Stimulated activated CD8-positive, alpha-beta memory T cell treated with anti-CD3 and anti-CD28 coated beads, Interleukin-2, amount 100 ng/mL, for 1 hour (primary cell): ENCODE data around the gene DIAPH2.
"Not testable (repeated sequence)": the region's sequence is repeated elsewhere in the genome, so short reads cannot be mapped to it uniquely, and the experiment has no call there.

Experiments used
- DNase-seq, 2 donors: peaks; one replicate each; pipeline ENCODE4 v3.0.0-alpha.2; 2020; ENCODE audit warnings: low read depth in 2 of 2

The DIAPH2 gene

GRCh38 chrX:97380200-97380599, 695.6 kb downstream of the DIAPH2 start:
- no peak for DNase-seq

- DNase-seq = no peak
Observed at GRCh38 chrX:97384685-97385084, 700.0 kb downstream of the DIAPH2 start.

GRCh38 chrX:97387004-97387403, 702.4 kb downstream of the DIAPH2 start:
- no peak for DNase-seq

GRCh38 chrX:97389761-97390192, 705.1 kb downstream of the DIAPH2 start:
- no peak for DNase-seq

GRCh38 chrX:97397371-97397770, 712.7 kb downstream of the DIAPH2 start:
- DNase-seq = no peak

- DNase-seq = no peak
Observed at GRCh38 chrX:97398030-97398551, 713.4 kb downstream of the DIAPH2 start.

GRCh38 chrX:97399400-97399799, 714.8 kb downstream of the DIAPH2 start:
- DNase-seq = no peak

- no peak for DNase-seq
Observed at GRCh38 chrX:97400492-97400891, 715.9 kb downstream of the DIAPH2 start.

- DNase-seq = no peak
Observed at GRCh38 chrX:97401154-97401553, 716.5 kb downstream of the DIAPH2 start.

GRCh38 chrX:97401586-97402136, 717.0 kb downstream of the DIAPH2 start:
- no peak for DNase-seq

- no peak for DNase-seq
Observed at GRCh38 chrX:97402333-97402732, 717.7 kb downstream of the DIAPH2 start.

- no peak for DNase-seq
Observed at GRCh38 chrX:97402903-97403302, 718.3 kb downstream of the DIAPH2 start.

GRCh38 chrX:97405031-97405660, 720.5 kb downstream of the DIAPH2 start:
- DNase-seq = no peak

- DNase-seq = not testable (repeated sequence)
Observed at GRCh38 chrX:97409632-97410415, 725.2 kb downstream of the DIAPH2 start.

GRCh38 chrX:97416461-97416860, 731.8 kb downstream of the DIAPH2 start:
- DNase-seq = no peak

- no peak for DNase-seq
Observed at GRCh38 chrX:97429101-97429500, 744.5 kb downstream of the DIAPH2 start.

- DNase-seq = no peak
Observed at GRCh38 chrX:97431281-97431680, 746.6 kb downstream of the DIAPH2 start.

- DNase-seq = no peak
Observed at GRCh38 chrX:97446298-97446882, 761.7 kb downstream of the DIAPH2 start.

GRCh38 chrX:97447306-97447705, 762.7 kb downstream of the DIAPH2 start:
- no peak for DNase-seq

- DNase-seq = no peak
Observed at GRCh38 chrX:97452283-97452682, 767.6 kb downstream of the DIAPH2 start.

- DNase-seq = no peak
Observed at GRCh38 chrX:97461763-97462162, 777.1 kb downstream of the DIAPH2 start.

- DNase-seq = no peak
Observed at GRCh38 chrX:97471071-97471470, 786.4 kb downstream of the DIAPH2 start.
